Stimulated activated CD4-positive, alpha-beta T cell treated with anti-CD3 and anti-CD28 coated beads, Interleukin-15, amount 100 ng/mL, for 24 hours (primary cell): ENCODE data around the gene GPR162.

Experiments used
- DNase-seq: peaks from one replicate; pipeline ENCODE4 v3.0.0-alpha.2; 2020

Gene GPR162

DNA sequence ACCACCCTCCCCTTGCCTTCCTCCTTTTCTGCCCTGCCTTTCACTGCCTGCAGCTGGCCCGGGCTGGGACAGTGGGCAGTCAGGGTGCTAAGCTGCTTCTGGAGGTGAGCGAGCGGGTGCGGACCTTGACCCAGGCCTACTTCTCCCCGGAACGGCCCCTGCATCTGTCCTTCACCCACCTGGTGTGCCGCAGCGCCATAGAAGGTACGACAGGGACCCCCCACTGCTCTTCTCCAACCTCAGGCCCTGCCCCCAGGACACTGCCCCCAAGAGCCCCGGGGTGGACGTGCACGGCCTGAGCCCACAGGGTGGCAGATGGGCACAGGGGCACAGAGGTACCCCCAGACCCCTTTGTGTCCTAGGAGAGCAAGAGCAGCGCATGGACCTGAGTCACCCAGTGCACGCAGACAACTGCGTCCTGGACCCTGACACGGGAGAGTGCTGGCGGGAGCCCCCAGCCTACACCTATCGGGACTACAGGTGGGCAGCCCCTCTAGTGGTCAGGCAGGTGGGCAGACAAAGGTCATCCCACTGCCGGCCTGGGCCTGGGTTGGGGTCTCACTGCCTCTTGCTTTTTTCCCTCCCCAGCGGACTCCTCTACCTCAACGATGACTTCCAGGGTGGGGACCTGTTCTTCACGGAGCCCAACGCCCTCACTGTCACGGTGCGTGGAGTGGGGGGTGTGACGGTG lies 15.9 kb downstream of the GPR162 start:
- no peak for DNase-seq

DNA sequence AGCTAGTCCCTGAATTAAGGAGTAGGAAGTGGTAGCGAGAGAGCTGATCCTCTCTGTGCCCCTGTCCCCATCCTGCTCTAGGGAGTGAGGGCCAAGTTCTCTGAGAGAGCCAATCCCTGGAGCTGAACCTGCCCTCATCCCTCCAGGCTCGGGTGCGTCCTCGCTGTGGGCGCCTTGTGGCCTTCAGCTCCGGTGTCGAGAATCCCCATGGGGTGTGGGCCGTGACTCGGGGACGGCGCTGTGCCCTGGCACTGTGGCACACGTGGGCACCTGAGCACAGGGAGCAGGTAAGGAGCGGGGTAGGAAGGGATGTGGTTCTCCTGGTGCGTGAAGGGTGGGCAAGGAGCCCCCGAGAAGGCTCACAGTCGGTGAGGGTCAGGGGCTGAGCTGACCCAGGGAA lies 17.2 kb downstream of the GPR162 start:
- DNase-seq = no peak

DNA sequence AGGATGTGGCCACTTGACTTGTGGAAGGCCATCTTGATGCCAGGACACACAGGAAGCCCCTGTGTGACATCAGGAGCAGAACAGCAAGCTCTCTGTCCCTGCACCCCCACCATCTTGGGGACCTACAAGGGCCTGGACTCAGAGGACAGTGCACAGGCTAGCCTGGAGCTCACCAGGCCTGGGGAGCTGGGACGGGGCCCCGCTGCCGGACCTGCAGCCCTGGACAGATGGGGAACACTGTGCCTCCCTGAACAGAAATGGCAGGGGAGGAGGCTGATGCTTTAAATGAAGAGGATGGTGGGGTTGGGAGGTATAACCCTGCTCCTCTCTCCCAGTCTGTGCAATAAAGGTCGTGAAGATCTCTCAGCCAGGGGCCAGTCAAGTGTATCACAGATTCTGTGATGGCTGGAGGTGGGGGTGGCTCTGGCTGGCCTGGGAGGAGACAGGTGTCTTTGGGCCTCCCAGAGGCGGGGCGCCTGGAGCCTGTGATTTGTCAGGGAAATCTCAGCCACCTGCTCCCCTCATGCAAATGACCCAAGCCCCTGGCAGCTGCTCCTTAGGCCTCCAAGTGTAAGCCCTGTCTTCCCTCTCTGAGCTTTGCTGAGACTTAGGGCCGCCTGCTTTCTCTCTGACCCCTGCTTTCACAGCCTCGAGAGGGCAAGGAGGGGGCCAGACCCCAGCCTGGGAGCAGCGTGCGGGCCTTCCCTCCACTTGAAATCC lies 18.0 kb downstream of the GPR162 start:
- no peak for DNase-seq

DNA sequence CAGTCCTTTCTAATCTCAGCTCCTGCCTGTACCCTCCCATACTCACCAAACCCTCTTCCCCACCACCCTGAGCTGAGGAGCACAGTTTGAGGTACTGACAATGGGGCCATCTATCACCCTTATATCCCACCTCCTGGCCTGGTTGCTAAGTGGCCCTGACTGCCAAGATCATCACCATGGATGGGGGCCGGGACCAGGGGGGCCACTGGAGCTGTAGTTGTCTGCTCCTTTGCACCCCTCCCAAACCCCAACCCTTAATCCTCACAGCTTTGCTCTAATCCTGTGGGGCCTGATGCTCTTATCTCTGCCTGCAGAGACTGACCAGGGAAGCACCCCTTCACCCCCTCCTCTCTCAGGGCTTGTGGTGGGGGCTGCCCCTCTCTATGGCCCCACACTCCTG lies 18.7 kb downstream of the GPR162 start:
- no peak for DNase-seq

DNA sequence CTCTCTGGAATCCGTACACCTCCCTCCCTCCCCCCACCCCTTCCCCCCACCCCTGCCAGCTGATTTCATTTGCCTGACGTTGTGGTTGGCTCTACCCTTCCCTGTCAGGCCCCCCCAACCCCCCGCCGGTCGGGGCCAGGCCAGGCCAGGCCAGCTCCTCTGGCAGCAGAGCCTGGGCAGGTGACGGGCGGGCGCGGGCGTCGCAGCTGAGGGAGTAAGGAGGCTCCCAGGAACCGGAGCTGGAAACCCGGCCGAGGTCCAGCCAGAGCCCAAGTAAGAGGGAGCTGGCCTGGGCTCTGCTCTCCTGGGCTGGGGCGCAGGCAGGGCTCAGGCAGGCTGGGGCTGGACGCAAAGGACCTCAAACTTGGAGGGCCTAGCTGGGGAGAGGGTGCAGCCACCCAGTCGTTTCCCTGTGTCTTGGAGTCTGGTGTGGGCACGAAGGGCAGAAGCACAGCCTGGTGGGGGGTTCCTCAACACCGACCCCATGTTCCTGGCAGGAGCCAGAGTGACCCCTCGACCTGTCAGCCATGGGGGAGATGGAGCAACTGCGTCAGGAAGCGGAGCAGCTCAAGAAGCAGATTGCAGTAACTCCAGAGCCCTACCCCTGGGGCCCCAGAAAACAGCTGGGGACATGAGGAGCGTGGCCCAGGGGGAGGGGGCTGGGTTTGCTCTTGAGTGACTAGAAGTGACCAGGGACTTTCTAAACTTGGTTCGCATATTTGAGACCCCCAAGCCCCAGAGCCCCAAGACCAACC lies 19.3 kb downstream of the GPR162 start, which contains the start of gene GNB3:
Gene GNB3, plus strand, starts transcription at position 165 of the 755 bp plus-strand sequence. Its CDS starts 363 bp downstream, at position 528.
- no peak for DNase-seq

DNA sequence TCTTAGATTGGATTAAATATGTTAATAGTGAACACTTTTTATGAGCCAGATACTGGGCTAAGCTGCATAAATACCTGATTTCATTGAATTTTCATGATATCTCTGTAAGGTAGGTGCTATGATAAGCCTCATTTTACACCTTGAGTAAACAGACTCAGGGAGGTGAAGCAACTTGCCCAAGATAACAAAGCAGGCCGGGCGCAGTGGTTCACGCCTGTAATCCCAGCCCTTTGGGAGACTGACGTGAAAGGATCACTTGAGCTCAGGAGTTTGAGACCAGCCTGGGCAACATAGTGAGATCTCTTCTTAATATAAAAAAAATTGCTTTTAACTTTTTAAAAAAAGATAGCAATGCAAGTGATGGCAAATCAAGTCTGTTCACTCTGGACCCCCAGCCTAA lies 20.5 kb downstream of the GPR162 start:
- no peak for DNase-seq

DNA sequence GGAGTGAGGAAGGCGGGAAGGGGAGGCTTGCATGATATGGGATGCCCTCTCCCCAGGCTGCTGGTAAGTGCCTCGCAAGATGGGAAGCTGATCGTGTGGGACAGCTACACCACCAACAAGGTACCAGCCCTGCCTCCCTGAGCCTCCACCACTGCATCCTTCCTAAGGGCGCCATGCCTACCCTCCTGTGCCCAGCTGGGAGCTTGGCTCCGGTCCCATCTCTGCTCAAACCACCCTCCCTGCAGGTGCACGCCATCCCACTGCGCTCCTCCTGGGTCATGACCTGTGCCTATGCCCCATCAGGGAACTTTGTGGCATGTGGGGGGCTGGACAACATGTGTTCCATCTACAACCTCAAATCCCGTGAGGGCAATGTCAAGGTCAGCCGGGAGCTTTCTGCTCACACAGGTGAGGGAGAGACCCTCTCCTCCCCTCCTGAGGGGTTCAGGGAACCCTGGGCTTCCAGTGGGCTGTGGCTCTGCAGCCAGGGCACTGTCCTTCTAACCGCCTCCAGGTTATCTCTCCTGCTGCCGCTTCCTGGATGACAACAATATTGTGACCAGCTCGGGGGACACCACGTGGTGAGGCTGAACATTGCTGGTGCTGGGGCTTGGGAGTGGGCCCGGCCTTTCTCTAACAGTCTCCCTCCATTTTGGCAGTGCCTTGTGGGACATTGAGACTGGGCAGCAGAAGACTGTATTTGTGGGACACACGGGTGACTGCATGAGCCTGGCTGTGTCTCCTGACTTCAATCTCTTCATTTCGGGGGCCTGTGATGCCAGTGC lies 21.7 kb downstream of the GPR162 start:
- no peak for DNase-seq

DNA sequence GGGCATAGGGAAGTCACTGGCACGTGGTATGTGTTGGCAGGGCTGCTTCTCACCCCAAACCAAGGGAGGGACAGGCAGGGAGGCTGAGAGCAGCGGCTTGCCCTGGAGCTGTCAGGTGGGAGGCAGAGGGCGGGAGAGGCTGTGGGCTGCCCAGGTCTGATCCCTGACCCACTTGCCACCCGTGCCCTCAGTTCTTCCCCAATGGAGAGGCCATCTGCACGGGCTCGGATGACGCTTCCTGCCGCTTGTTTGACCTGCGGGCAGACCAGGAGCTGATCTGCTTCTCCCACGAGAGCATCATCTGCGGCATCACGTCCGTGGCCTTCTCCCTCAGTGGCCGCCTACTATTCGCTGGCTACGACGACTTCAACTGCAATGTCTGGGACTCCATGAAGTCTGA lies 23.8 kb downstream of the GPR162 start:
- DNase-seq = no peak

DNA sequence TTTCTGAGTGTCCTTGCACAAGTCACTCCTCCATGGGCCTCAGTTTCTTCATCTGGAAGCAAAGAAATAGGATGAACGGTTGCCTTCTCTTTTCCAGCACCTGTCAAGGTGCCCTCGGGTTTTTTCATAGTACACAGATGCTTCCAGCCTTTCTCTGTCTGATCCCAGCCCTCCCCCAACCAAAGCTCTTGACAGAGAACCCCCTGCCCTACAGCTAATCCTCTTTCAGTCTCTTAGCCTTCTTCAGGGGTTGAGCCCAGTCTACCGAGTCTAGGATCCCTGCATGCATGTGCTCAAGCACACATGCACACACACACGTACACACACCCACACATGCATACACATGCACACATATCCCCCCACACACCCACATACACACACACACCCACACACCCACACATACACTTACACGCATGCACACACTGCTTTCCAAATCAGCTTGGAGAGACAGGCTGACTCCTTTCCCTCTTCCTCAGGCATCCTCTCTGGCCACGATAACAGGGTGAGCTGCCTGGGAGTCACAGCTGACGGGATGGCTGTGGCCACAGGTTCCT lies 24.8 kb downstream of the GPR162 start:
- no peak for DNase-seq

DNA sequence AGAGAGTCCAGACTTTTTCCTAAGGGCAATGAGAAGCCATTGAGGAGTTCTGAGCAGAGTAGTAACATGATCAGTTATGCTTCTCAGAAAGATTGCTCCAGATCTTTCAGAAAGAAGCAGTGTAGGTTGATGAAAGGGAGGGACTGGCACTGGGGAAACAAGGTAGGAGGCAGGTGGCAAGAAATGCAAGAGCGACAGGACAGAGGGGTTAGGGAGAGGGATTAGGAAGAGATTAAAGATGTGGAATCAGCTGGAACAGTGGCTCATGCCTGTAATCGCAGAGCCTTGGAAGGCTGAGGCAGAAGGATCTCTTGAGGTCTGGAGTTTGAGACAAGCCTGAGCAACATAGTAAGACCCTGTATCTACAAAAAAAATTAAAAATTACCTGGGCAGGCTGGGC lies 26.1 kb downstream of the GPR162 start:
- DNase-seq = no peak

DNA sequence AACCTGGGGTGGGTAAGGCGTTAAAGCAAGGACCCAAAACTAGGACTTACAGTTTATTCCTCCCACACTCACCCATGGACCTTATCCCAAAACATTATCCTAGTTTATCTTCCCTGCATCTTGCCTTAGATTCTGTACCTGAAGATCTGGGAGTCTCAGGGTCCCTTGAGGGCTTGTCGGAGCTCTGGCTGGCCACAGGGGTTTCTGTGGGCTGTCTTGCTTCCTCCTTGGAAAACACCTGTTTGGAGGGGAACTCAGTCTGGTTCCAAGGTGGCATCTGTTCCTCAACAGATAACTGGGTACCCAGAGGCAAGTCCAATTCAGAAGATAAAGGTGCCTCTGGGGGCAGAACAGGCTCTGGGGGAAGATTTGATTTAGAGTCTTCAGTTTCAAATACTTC lies 27.8 kb downstream of the GPR162 start:
- DNase-seq = no peak

DNA sequence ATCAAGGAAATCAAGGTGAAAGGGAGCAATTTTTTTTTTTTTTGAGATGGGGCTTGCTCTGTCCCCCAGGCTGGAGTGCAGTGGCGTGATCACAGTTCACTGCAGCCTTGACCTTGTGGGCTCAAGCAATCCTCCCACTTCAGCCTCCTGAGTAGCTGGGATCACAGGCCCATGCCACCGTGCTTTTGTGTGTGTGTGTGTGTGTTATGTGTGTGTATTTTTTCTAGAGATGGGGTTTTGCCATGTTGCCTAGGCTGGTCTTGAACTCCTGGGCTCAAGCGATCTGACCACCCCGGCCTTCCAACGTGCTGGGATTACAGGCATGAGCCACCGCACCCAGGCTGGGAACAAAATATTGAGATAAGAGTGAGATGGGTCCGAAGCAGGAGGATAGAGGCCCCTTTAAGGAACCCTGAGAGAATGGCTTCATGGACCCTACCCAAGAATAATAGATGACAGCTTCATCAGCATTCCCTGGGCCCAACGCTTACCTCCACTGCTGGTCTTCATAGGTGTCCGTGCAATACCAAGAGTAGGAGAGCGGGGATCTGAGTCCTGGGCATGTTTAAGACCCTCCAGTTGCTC lies 28.4 kb downstream of the GPR162 start:
- no peak for DNase-seq

DNA sequence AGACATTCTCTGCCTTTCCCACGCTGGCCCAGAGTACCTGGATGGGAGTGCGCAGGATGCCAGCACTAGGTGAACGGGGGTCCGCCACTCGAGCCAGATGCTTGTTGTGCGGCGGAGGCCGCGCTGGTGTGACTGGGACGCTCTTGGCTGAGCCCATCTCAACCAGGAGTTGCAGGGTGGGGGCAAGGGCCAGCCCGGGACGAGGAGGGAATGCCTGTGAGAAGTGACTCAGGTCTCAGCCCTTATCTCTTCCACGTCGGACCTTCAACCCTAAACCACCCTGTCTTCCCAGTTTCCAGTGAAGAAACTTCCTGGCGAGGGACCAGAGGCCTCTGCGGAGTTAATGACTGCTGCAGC lies 29.2 kb downstream of the GPR162 start:
- DNase-seq = no peak

DNA sequence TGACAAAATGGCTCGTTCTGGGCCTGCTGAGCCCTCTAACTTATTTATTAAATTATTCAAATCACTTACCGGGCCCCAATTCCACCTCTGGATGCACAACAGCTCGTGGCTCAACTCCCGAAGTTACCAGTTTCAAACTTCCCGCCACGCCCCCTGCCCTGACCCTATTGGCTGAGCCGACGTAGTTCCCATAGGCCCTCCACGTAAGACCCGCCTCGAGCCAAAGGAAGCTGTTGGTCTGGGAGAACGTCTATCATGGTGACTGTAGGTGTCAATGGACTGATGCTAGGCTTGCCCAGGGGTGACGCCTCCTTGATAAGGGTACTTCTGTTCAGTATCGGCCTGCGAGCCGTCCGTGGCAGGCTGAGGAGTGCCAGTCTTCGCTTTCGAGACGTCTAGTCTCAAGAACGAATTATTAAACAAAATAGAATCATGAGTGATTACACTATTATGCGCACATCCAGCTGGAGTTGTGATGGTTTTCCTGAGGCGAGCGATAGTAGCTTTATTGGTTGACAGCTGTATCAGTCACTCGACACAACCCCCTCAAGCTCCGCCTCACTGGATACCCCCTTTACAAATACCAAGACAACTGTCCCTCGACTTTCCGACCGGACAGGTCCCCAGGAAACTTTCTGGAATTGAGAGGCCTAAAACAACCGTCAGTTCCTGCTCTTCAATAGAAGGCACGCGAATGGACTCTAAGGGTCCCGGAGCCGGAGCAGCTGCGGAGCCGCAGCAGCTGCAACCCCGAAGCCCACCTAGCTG lies 29.7 kb downstream of the GPR162 start, which contains the start of gene CDCA3:
Gene CDCA3, minus strand, starts transcription at position 134 of the 768 bp plus-strand sequence. CDS start 334 bp downstream, outside the sequence.
- peak; percentile 98 for DNase-seq

DNA sequence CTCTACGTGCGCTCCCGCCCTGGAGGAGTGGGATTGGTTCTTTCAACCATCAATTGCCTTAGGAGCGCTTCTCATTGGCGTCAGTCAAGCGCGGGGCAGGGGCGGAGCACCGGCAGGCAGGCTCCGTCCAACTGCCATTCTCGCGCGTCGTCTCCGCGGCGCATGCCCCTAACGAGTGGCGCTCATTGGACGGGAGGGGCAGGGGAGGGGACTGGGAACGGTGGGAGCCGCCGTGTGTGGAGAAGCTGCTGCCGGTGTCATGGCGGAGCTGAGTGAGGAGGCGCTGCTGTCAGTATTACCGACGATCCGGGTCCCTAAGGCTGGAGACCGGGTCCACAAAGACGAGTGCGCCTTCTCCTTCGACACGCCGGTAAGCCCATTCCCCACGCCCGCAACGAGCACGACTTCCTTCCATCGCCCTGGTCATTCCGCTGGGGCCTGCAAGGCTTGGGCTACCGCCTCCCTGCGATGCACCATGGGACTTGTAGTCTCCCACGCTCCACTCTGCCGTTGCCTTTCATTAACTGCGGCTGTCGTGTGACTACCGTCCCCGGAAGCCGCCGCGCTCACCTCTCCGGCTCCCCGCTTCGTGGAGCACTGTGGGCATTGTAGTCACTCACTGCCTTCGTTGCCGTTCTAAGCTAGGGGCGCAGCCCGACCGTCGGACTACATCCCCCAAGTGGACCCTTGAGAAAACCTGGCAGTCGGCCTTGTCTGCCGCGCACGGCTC lies 30.5 kb downstream of the GPR162 start, which contains the start of gene USP5:
Gene USP5, plus strand, starts transcription at position 230 of the 730 bp plus-strand sequence. Its CDS starts 30 bp downstream, at position 260.
- peak; percentile 99 for DNase-seq

DNA sequence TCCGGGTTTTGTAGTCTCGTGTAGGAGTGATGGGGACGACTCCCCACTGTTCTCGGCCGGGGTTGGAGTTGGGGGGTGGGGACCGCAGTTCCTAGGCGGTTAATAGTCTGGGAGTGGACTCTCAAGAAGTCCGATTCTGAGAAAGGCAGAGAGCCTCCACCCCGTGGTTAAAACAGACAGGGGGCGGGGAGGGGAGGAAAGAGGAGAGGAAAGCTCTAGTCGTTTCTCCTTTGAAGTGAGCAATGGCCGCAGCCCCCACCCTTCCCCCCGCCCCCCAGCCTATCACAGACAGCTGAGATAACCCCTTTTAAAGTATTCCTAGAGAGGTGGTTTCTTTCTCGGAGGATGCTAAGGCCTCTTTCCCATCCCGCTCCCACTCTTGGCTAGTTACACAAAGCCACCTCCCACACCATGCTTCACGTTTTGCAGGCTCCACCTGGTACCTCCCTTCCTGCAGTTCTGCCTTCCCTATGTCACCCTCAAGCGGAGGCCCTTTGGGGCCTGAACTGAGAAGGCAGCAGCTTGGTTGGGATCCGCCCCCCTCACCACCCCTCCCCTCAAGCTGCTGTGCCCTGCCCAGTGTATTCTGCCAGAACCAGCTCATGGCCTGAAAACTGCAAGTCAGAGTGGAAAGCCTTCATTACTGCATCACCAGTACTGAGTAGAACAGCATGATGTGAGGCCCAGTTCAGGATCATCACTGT lies 31.2 kb downstream of the GPR162 start:
- DNase-seq = peak; percentile 87

DNA sequence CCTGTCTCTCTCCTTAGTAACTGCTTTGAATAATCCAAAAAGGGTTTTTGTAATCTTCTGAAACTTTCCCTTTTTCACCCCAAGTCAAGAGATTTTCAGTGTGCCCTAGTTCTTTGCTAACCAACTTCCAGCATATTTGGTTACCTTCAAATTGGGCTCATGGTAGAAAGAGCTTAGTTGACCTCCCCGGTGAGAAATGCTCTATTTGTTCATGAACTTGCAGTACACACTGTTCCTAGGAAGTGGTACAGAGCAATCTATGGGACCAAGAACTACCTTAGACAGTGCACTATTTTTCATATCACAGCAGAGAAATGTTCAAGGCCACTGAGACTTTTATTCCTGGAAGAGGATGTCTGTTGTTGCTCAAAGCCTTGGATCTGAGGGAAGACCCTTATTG lies 32.0 kb downstream of the GPR162 start:
- no peak for DNase-seq

DNA sequence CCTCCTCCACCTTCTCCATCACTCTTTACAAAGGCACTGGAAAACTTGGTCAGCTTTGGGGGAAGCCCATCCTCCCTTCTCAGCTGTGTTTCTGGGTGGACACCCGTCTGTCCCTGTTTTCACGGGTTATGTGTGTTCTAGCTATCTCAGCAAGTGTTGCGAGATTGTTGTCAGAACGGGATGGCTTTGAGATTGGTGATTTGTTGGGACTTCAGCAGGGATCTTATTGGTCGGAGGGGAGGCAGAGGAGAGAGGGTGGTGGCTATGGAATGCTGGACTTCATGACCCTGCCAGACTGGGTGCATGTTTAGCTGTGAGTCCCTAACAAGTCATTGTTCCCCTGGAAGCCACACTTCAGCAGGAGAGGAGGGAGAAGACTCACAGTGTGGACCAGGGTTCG lies 32.4 kb downstream of the GPR162 start:
- no peak for DNase-seq

DNA sequence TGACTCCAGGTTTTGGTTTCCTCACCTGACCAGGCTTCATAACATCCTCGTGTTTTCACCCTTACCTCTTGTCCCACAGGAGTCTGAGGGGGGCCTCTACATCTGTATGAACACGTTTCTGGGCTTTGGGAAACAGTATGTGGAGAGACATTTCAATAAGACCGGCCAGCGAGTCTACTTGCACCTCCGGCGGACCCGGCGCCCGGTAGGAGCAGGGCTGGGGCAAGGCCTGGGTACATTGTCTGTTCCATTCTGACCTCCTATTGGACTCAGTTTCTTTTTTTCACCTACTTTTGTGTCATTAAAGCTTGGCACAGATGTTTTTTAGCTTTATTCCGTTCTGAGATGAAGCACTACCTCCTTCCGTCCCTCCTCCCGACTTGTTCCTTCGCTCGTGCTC lies 33.7 kb downstream of the GPR162 start:
- DNase-seq = no peak

DNA sequence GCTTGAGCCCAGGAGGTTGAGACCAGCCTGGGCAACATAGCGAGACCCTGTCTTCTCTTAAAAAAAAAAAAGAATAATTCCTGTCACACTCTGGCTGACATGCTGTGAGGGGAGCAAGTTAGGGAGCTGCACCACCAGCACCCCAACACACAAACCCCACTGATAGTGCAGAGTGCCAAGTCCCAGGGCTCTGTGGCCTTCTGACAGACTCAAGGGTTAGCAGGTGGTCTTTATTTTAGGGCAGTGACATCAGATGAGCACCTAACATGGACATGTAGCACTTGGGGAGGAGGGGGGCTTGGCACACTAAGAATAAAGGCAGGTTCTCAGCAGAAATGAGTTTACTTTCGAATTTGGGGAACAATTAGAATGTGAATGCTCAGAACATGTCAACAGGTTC lies 37.2 kb downstream of the GPR162 start:
- DNase-seq = no peak
